Activated B cell treated with CpG ODN at 0.5 μM for 24 hours (primary cell): Measurements from ENCODE around the gene CDCA3. TPM values are rescaled to one million over a fixed set of nuclear protein-coding genes. Genes with fewer than 3 reads are reported as not detected.

Source experiments
- ATAC-seq: fragments of 200-7000 bp; cut with Tn5 transposase; one replicate; pipeline ENCODE4 v1.10.0; 2021; ENCODE audit warnings: low read depth, mild to moderate bottlenecking, moderate library complexity
- CTCF ChIA-PET: fragments of 350-600 bp; sonication (Branson Sonifier 250); formaldehyde crosslinking; loops from one replicate; lab custom pipeline; 2021; ENCODE audit warnings: antibody characterized with exemption; lab: Charles Lee
- POLR2A ChIA-PET: fragments of 350-600 bp; sonication (Branson Sonifier 250); formaldehyde crosslinking; loops from one replicate; lab custom pipeline; 2021; ENCODE audit warnings: antibody characterized with exemption; lab: Charles Lee
- DNase-seq: peaks from one replicate; pipeline ENCODE4 v3.0.0; 2022
- H3K27ac Mint-ChIP-seq: one replicate; pipeline ENCODE4 v1.8.0; 2020; ENCODE audit warnings: mixed read lengths
- H3K27me3 Mint-ChIP-seq: one replicate; pipeline ENCODE4 v1.8.0; 2021; ENCODE audit warnings: mixed read lengths
- H3K36me3 Mint-ChIP-seq: one replicate; pipeline ENCODE4 v1.8.0; 2021; ENCODE audit warnings: low read depth, mixed read lengths
- H3K4me1 Mint-ChIP-seq: one replicate; pipeline ENCODE4 v1.8.0; 2021; ENCODE audit warnings: mixed read lengths
- H3K4me3 Mint-ChIP-seq: one replicate; pipeline ENCODE4 v1.8.0; 2020; ENCODE audit warnings: mild to moderate bottlenecking, mixed read lengths
- H3K9me3 Mint-ChIP-seq: one replicate; pipeline ENCODE4 v1.8.0; 2020; ENCODE audit warnings: mixed read lengths
- CTCF ChIP-seq: fragments of 200-600 bp; IDR thresholded peaks from one replicate; pipeline ENCODE4 v1.8.0; 2022; ENCODE audit warnings: antibody characterized with exemption, mild to moderate bottlenecking
- intact Hi-C: fragments of 100-400 bp; cut with micrococcal nuclease; formaldehyde crosslinking; loops from one replicate; pipeline ENCODE4 v1.15.1; 2024
- total RNA-seq: library from RNA; stranded (reverse); gene quantifications from 2 replicates; pipeline ENCODE4 v1.2.3, GENCODE V29; 2022

Gene CDCA3
- total RNA-seq, 1 donor from 2014 or later, result 1.6 TPM

- Mint-ChIP-seq H3K36me3 (peaks cover 29% of the 10 kb centered on the region), H3K27ac (peak within 1 kb of the TSS; percentile 99), H3K4me1 (peaks cover 30% of the 10 kb centered on the region), H3K9me3 (no peaks in the 10 kb centered on the region), H3K27me3 (no peaks in the 10 kb centered on the region), H3K4me3 (peak within 1 kb of the TSS; percentile 100)
- ATAC-seq, result peak; percentile 78
- intact Hi-C loops, result loop anchor here (1.0 to 5.0 kb wide), 19 partner anchors 15 to 1230 kb away; partner anchors contain the start of genes C1RL, CHD4, COPS7A and EMG1
- ChIA-PET CTCF (interaction anchor here (0.8 to 4.0 kb wide), 7 partner anchors 16 to 281 kb away, joined by 3 to 34 read pairs (median 8); partner anchors contain the start of genes MLF2, SPSB2 and TPI1), POLR2A (interaction anchor here (0.6 to 7.5 kb wide), 36 partner anchors 9 to 994 kb away, joined by 3 to 190 read pairs (median 6); partner anchors contain the start of genes C12orf57, C1RL, COPS7A and GAPDH)
- TF ChIP-seq CTCF, result no peak
- peak; percentile 91 for DNase-seq
These were observed 1.0 kb upstream of the CDCA3 start, which contains the start of gene USP5 for GRCh38 chr12:6851921-6852650. TSS of gene USP5 (plus strand) at chr12:6852150. CDS start at chr12:6852180, 30 bp downstream.

DNA sequence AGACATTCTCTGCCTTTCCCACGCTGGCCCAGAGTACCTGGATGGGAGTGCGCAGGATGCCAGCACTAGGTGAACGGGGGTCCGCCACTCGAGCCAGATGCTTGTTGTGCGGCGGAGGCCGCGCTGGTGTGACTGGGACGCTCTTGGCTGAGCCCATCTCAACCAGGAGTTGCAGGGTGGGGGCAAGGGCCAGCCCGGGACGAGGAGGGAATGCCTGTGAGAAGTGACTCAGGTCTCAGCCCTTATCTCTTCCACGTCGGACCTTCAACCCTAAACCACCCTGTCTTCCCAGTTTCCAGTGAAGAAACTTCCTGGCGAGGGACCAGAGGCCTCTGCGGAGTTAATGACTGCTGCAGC lies 312 bp downstream of the CDCA3 start:
- ChIA-PET CTCF (interaction anchor here (2.5 to 4.0 kb wide), 3 partner anchors 15 to 22 kb away, joined by 12 to 34 read pairs (median 22); partner anchors contain the start of genes SPSB2 and TPI1), POLR2A (interaction anchor here (0.9 to 7.5 kb wide), 20 partner anchors 8 to 400 kb away, joined by 3 to 190 read pairs (median 9); partner anchors contain the start of genes C12orf57, COPS7A, GAPDH and GNB3)
- Mint-ChIP-seq H3K36me3 (peaks cover 17% of the 10 kb centered on the region), H3K4me3 (peak overlapping the region; percentile 100), H3K9me3 (no peaks in the 10 kb centered on the region), H3K4me1 (peaks cover 30% of the 10 kb centered on the region), H3K27ac (no peak overlapping the region), H3K27me3 (no peaks in the 10 kb centered on the region)
- no peak for DNase-seq
- no peak for ATAC-seq
- no peak for TF ChIP-seq CTCF
- intact Hi-C loops, result loop anchor here (1.0 to 5.0 kb wide), 9 partner anchors 22 to 1232 kb away; partner anchors contain the start of genes C1RL, CHD4, LPAR5 and LPCAT3

GRCh38 chr12:6849976-6850560 lies 1.0 kb downstream of the CDCA3 start:
- no peak for ATAC-seq
- Mint-ChIP-seq H3K27me3 (no peaks in the 10 kb centered on the region), H3K27ac (no peak overlapping the region), H3K4me3 (no peak overlapping the region), H3K4me1 (peaks cover 30% of the 10 kb centered on the region), H3K36me3 (peaks cover 11% of the 10 kb centered on the region), H3K9me3 (no peaks in the 10 kb centered on the region)
- POLR2A ChIA-PET, result interaction anchor here (7.5 kb wide), 1 partner anchor 19 kb away, joined by 190 read pairs; the partner anchor contains the start of genes SPSB2 and TPI1
- CTCF ChIA-PET, result no interaction called here
- no peak for DNase-seq
- intact Hi-C loops, result loop anchor here (2.0 to 5.0 kb wide), 6 partner anchors 21 to 1232 kb away; partner anchors contain the start of genes C1RL, LPAR5, NECAP1 and NOP2
- no peak for TF ChIP-seq CTCF

DNA sequence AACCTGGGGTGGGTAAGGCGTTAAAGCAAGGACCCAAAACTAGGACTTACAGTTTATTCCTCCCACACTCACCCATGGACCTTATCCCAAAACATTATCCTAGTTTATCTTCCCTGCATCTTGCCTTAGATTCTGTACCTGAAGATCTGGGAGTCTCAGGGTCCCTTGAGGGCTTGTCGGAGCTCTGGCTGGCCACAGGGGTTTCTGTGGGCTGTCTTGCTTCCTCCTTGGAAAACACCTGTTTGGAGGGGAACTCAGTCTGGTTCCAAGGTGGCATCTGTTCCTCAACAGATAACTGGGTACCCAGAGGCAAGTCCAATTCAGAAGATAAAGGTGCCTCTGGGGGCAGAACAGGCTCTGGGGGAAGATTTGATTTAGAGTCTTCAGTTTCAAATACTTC lies 1.7 kb downstream of the CDCA3 start:
- Mint-ChIP-seq H3K36me3 (peaks cover 11% of the 10 kb centered on the region), H3K4me3 (no peak overlapping the region), H3K4me1 (peaks cover 30% of the 10 kb centered on the region), H3K27ac (no peak overlapping the region), H3K27me3 (no peaks in the 10 kb centered on the region), H3K9me3 (no peaks in the 10 kb centered on the region)
- ChIA-PET POLR2A (interaction anchor here (1.4 kb wide), 1 partner anchor 10 kb away, joined by 3 read pairs; no protein-coding TSS in a partner anchor), CTCF (no interaction called here)
- intact Hi-C loops, result no loop called here
- no peak for TF ChIP-seq CTCF
- no peak for DNase-seq
- no peak for ATAC-seq
